HG03558 (cell line): Measurements from ENCODE around the gene FBXO44.
"Not testable (repeated sequence)": the region's sequence is repeated elsewhere in the genome, so short reads cannot be mapped to it uniquely, and the experiment has no call there.

Source experiments
- ATAC-seq: cut with Tn5 transposase; IDR thresholded peaks from one replicate; pipeline ENCODE4 v1.9.1; 2021; ENCODE audit warnings: moderate number of reproducible peaks; ENCODE audit not compliant: unreplicated experiment; ENCODE audit errors: extremely low read depth

Gene FBXO44

DNA sequence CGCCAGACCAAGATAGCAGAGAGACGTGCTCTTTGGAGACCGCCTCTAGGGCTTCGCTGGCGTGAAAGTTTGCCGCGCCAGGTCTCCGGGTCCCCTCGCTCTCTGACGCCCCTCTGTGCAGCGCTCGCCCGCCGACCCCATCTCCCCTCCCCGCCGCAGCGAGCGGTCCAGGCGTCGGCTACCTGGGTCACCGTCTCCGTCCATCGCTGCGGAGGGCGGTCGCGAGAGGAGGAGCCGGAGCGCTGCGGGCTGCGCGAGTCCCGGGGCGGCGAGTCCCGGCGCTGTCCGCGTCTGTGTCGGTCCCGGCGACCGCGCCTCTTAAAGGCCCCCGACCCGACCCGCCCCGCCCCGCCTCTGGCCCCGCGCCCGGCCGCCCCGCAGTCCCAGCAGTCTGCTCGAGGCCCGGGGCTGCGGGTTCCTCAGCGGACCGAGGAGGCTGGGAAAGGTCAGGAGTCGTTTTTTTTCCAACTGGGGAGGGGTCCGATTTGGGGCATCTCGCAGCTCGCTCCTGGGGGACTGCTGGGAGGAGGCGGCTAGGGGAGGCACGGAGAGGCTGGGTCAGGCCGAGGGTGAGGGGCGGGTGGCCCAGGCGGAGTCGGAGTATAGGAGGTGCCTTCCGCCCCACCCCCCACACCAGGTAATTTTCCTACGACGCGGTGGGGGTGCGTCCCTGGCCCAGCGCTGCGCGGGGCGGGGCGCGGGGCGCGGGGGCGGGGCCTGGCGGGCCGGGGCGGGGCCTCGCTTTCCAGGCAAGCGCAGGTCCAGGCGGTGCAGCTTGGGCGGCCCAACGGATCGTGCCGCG is at the start of gene FBXO44, which contains the start of gene FBXO2:
Gene FBXO44 (plus strand): TSS at position 741 of the 802 bp plus-strand sequence. CDS start 959 bp downstream, outside the sequence.
Gene FBXO2 (minus strand): TSS at position 293 of the 802 bp plus-strand sequence. CDS start 89 bp downstream, at position 204.
- ATAC-seq = no peak

GRCh38 chr1:11606775-11607174 is 47.9 kb upstream of the FBXO44 start:
- ATAC-seq = no peak

- not testable (repeated sequence) for ATAC-seq
Measured at GRCh38 chr1:11608596-11609130, 46.0 kb upstream of the FBXO44 start.

DNA sequence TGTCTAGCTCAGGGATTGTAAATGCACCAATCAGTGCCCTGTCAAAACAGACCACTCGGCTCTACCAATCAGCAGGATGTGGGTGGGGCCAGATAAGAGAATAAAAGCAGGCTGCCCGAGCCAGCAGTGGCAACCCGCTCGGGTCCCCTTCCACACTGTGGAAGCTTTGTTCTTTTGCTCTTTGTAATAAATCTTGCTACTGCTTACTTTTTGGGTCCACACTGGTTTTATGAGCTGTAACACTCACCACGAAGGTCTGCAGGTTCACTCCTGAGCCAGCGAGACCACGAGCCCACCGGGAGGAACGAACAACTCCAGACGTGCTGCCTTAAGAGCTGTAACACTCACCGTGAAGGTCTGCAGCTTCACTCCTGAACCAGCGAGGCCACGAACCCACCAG is 45.3 kb upstream of the FBXO44 start:
- not testable (repeated sequence) for ATAC-seq

- no peak for ATAC-seq
Measured at GRCh38 chr1:11610629-11611180, 44.0 kb upstream of the FBXO44 start.

DNA sequence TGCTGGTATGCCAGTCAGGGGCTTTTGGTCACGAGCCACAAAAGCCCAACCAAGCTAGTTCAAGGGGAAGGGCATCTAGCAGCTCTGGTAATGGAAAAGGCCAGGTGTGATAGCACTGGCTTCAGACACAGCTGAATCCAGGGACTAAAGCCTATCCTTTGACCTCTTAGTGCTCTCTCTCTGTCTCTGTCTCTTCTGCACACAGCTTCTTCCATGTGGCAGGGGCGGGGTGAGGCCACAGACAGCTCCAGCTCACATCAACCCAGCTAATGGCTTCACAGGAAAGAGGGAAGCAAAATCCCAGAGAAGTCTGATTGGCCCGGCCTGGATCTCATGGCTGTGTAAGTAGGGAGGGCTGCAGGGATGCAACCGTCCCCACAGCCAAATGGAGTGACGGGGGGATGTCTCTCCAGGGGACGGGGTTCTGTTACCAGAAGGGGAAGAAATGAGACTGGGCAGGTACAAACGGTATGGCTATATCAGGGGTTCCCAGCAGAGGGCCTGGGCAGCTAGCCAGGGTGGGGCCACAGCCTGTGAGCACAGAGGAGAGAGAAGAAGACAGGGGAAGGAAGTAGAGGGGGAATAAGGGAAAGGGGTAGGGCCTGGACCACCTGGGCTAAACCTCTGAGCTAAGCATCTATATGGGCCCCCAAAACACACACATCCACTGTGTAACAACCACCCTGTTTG is 42.9 kb upstream of the FBXO44 start:
- no peak for ATAC-seq

DNA sequence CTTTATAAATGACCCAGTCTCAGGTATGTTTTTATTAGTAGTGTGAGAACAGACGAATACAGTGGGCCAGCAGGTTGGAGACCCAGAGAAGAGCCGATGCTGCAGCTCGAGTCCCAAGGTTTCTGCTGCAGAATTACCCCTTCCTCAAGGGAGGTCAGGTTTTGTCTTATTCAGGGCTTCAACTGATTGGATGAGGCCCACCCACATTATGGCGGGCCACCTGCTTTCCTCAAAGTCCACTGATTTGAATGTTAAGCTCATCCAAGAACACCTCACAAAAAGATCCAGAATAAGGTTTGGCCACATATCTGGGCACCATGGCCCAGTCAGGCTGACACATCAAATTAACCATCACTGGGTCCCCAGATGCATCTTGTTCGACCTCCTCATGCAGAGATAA is 41.3 kb upstream of the FBXO44 start:
- ATAC-seq = no peak

GRCh38 chr1:11615090-11615489 is 39.6 kb upstream of the FBXO44 start:
- ATAC-seq = no peak

GRCh38 chr1:11616766-11617165 is 37.9 kb upstream of the FBXO44 start:
- ATAC-seq = no peak

GRCh38 chr1:11617314-11617713 is 37.4 kb upstream of the FBXO44 start:
- ATAC-seq = no peak

GRCh38 chr1:11617741-11618140 is 36.9 kb upstream of the FBXO44 start:
- no peak for ATAC-seq

GRCh38 chr1:11620405-11620804 is 34.3 kb upstream of the FBXO44 start:
- ATAC-seq = no peak

GRCh38 chr1:11620924-11621323 is 33.8 kb upstream of the FBXO44 start:
- ATAC-seq = no peak

DNA sequence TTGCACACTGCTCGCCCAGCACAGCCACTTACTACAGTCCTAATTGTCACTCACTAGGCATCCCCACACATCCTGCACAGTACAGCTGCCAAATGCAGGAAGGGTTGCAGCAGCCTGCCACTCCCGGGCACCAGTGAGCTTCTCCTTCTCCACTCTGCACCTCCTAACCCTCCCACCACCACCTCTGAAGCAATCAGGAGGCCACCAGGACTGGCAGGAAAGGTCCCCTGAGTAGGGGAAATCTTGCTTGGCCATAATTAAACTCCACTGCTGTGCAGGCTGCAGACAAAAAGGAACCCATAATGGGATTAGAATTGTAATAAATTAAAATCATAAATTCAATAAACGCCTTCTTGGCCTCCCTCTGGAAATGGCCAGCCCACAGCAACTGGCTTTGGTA is 32.3 kb upstream of the FBXO44 start:
- no peak for ATAC-seq

GRCh38 chr1:11623702-11624101 is 31.0 kb upstream of the FBXO44 start:
- ATAC-seq = no peak

- no peak for ATAC-seq
Measured at GRCh38 chr1:11626551-11626950, 28.1 kb upstream of the FBXO44 start.

DNA sequence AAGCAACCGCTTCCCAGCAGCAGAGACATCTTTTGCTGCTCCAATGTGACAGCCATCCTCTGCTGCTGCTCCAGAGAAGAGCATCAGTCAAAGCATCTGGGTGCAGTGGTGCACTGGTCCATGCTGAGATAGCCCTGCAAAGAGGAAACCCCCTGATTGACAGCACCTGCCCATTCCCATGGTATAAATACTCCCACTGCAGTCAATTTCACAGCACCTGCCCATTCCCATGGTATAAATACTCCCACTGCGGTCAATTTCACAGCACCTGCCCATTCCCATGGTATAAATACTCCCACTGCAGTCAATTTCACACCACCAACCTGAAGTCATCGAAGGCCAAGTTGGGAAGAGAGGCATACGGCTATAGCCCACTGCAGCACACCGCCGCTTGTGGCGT is 25.9 kb upstream of the FBXO44 start:
- ATAC-seq = no peak

GRCh38 chr1:11629184-11630016 is 25.3 kb upstream of the FBXO44 start:
- ATAC-seq = no peak

DNA sequence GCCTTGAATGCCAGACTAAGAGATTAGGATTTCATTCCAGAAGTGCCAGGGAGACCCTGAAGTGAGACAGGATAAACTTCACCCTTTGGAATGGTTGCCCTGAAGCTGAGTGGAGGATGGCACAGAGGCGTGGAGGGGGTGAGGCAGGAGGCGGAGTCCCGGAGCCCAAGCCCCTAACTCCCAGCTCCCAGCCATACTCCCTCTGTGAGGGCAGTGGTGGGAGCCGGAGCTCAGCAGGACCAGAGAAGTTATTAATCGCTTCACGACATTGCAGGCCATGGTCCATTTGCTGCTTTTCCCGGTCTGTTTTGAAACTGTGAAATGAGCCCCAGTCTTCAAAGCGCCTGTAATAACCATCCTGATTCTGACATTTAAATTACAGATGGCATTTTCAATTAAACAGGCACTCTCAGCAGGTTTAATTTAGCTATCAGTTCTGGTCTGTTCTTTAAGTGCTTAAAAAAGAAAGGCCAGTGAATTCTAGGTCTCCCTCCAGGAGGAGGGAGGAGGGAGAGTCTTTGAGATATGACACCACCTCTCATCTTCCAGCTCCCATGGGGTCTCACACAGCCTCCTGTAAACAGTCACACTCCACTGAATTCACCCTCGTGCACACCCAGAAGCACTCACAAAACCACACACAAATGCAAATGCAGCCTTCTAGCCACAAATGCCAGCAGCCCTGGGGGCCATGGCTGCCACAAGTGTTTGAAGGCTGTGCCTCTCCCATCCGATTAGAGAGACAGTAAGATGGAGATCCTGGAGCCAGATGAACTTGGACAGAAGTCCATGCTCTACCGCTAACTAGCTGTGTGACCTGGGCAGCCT is 20.1 kb upstream of the FBXO44 start:
- no peak for ATAC-seq
